T follicular helper cell (primary cell): ENCODE data around the gene TMEM132C.

Source experiments
- DNase-seq: peaks from one replicate; pipeline ENCODE4 v3.0.0-alpha.2; 2020; ENCODE audit warnings: low read depth

The TMEM132C gene

DNA sequence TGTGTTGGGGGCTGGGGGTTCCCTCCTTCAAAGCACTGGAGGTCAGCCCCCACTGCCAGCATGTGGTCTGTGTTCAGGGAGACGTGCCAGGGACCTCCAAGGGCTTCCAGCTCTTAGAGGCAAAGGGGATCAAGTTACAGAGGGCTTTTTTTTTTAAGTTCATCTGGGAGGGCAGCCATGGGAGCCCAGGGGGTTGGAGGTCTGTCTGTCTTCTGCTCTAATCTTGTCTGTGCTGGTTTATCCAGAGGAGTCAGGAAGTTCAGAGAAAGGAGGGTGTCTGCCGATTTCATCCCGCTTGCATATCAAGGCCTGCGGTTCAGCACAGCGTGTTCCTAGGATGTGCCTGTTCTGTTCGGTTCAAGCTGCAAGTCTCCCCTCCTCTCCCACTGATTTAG lies 72.2 kb downstream of the TMEM132C start:
- DNase-seq, result no peak

DNA sequence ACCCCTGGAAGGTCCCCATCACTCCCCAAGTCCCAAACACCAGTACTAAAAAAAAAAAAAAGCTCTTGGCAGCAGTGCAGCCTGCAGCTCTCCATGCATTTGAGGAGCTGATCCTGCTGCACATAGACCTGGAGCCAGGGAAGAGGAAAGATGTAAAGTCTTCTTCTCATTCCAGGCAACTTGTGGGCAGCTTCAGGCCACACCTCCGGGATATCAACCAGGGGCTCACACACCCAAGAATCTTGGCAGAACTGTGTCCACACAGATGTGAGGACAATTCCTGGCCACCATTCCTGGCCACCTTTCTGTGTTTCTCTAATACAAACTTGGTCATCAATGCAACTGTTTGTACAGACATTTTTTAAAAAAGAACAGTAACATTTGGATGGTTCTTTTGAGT lies 72.7 kb downstream of the TMEM132C start:
- no peak for DNase-seq

DNA sequence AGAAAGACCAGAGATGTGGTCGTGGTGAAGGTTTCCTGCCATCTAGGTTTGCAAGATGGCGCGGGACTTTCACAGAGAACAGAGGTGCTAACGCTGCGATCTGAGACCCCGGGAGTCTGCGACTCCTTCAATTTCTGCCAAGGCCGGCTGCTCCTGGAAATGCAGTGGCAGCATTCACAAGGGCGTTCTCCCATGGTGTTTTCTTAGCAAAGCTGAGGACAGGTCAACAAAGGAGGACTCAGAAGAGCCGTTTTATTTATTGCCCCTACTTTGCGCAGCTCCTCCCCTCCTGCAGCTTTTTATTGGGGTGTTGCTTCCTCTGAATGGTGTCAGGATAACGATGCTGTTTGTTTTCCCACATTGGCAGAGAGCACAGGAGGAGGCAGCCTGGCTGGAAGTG lies 86.3 kb downstream of the TMEM132C start:
- no peak for DNase-seq

DNA sequence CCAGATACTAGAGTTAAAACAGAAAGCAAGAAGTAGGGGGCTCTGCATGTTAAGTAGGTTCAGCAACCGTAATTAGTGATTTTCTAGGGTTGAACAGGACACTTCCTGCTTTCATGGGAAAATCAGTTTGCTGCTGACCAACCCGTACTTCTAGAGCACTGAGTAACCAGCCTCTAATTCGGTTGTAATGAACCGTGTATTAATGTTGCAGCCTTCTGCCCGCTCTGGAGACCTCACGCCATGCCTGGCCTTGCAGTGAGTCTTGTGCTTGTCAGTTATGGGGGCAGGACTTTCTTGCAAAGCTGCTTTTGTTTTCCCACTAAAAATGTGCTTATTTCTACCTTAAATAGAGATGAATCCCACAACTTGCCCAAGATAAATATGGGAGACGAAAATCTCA lies 89.6 kb downstream of the TMEM132C start:
- DNase-seq, result no peak

DNA sequence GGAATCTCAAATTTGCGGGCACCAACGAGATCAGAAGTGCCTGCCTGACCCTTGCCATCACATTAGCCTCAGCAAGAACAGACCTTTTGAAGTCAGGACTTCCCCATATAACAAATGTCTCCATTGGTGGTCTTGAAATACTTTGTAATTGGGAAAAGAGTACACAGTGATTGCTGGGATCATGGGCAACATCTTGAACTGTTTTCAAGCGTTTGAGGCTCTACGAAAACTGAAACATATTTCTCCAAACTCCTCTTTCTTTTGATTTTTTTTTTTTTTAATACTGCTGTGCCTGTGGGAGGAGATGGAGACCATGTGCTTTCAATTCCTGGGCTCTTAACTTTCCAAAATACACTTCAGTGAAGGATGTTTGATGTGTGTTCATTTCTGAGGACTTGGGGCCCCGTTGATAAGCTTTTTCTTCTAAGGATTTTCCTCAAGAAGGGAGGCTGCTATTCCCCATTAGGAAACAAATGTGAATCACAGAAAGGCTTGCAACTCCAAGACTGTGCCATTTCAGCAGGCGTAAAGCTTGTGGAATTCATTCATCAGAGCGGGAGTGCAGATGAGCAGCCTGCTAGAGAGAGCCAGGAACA lies 94.5 kb downstream of the TMEM132C start:
- no peak for DNase-seq

DNA sequence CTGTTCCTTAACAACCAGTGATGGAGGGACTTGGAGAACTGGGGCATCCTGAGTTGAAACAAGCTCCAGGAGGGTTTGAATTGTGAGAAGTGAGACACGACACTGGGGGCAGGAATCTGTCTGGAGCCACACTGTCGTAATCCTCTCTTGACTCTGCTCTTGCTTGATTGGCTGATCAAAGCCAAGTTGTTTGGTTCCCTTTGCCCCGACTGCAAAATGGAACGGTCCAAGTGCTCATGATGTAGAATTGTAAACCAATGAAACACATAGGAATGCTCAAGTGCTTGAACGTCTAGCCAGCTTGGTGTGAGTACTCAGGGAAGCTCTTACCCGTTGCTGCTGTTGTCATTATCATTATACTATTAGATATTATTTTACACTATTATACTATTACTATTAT lies 98.1 kb downstream of the TMEM132C start:
- no peak for DNase-seq

DNA sequence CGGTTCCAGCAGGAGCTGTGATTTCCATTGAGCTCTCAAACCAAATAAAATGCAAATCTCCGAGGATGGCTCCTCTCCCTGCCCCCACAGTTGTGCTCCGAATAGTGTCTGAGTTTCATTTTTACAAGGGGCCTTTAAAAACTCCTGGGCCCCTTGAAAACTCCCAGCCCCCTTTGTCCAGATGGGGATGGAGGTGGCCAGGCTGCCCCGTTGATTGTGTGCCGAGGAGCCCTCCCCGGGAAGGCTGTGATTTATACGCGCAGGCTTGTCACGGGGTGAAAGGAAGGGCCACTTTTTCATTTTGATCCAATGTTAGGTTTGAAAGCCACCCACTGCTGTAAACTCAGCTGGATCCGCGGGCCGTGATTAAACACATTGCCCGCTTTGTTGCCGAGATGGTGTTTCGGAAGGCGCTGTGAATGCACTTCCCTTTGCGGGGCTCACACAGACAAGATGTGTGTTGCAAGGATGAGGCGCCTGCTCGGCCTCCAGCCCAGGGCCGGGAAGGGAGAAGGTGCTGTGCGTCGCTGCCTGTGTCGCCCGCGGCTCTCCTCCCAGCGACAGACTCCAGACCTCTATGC lies 98.8 kb downstream of the TMEM132C start:
- no peak for DNase-seq

DNA sequence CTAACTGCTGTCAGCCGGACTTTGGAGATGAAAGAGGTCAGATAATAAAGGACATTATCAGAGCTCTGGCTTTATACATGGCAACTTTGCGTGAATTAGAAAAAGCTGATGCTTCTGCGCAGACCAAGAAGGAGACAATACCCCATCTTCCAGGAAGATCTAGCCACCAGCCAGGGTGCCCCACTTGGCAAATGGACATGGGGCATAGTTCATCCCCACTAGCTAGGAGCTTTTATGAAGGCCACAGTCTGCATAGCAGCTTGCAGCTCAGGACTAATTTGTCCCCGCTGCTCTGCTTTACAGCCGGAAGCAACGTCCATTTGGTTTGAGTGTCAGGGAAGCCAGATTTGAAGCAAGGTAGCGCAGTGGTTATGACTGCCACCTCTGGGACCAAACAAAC lies 101.0 kb downstream of the TMEM132C start:
- DNase-seq, result no peak

DNA sequence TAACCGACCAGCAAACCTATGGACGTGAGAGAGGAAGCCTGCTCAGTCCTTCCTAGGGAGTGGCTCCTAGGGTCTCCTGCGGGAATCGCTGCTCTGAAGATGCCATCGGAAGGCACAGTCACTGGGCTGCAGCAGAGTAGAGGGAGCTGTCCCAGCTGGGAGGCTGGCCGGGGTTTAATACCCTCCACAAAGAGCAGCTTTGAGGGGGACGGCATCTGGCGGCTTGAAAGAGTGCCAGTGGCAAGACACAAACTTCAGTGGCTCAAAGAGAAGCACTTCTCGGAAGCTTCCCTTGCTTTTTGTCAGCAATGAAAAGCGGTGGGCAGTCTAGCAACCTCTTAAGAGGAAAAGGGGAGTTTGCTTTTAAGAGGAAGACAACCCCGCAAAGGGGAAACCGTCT lies 114.6 kb downstream of the TMEM132C start:
- no peak for DNase-seq

DNA sequence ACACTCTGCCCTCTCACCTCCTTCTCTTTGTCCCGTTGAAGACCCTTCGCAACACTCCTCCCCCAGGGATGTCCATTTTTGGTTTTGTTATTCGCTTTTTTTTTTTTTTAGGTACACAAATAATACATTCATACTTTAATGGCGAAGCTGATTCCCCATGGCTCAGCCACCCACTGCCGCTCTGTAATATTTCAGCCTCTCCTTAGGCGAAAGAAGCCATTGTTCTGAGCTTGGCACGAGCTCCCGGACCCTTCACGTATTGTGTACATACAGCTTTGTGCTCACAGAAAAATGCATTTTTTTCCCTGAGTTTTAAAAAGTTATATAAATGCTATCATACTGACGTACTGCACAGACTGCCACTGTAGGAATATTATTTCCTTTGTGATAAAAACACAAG lies 115.0 kb downstream of the TMEM132C start:
- no peak for DNase-seq

DNA sequence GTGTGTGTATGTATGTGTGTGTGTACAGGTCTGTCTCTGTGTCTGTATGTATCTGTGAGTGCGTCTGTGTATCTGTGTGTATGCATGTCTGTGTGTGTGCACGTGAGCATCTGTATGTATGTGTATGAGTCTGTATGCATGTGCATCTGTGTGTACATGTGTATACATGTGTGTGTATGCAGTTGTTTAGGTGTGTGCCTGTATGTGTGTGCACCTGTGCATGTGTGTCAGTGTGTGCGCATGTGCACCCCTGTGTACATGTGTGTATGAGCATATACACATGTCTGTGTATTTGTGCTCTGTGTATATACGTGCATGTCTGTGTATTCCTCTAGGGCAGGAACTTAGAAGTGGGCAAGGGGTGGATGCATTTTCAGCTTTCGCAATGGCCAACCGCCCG lies 116.0 kb downstream of the TMEM132C start:
- DNase-seq, result no peak

DNA sequence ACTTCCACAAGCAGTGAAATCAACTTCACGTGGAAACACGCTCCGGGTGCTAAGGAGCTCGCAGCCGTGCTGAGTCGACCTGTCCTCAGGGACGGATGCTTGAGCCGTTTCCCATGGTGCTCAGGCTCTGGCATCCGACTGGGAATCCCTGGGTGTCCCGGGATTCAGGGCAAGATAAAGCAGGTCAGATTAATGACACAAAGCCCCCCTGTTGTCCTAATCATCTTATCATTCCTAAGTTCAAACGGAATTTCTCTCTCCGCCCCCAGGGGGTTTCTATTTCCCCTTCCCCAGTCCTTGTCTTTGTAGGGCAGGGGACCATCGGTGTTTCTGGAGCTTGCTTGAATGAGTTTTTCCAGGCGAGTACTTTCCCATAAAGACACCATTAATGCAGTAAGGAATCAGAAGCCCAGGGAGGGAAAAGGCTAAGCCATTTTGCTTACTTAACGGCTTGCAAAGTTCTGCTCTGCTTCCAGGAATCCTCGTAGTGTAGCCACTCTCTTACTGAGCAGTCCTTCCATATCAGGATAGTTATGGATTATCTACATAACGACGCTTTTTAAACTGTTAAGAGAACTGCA lies 116.5 kb downstream of the TMEM132C start:
- DNase-seq, result no peak

DNA sequence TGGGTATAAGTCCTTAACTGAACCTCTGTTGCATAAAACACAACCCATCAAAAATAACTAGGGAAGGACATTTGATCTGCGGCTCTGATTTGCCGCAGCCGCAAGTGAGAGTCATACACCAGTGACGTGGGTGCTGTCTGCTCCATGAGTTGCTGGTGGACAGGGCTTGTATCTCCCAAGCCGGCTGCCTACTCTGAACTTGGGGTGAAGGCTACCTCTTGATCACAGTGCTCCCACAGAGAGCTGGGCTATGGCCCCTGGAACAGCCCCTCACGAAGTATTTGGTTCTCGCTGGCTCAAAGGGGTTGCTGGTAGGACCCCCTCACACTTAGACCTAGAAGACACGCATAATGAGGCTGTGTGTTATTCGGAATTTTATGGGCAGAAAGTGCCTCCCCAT lies 118.8 kb downstream of the TMEM132C start:
- no peak for DNase-seq

DNA sequence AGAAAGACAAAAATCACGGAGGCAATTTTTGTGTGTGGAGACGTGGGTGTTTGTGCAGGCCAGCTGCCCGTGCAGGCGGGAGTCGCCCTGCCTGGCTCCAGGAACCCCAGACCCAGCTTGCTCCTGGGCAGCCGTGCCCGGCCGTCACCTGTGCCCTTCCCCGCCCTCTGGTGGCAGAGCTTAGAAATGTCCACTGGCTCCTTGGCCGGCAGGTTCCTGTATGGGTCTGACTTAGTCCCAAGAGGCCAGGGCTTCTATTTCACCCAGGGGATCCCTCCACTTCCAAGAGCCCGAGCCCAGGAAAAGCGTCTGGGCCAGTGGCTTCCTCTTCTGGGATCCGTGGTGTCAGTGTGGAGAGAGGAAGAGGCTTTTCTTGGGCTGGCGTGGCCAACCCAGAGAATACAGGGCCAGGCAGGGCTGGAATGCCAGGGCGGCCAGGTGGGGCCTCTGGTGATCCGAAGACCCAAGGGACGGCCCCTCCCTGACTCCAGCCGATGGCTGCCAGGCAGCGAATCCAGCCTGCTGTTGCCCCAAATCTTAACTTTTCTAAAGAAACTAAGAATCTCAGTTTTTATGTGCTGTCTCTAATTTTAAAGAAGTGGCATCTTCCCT lies 120.9 kb downstream of the TMEM132C start:
- no peak for DNase-seq

DNA sequence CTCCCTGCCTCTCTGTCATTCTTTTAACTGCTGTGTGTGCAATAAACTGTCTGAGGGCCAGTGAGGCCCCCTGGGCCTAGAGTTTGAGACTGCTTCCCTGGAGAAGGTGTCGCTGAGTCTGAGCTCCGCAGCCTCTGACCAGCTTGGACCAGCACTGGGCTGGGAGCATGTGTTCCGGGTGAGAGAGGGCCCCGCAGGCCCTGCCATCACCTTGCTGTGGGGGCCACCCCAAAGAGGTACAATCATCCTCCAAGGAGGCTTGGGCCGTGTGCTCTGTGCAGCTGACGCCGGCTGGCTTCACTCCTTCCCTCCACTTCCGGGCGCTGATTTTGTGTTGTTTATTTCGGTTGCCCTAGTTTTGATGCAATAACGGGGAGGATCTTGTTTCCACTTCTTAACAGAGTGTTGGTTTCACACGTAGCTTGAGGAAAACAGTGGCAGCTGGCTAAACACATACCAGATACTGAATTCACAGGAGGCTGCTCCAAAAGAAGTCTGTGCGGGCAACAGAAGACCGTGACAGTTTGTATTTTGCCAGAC lies 121.6 kb downstream of the TMEM132C start:
- no peak for DNase-seq

DNA sequence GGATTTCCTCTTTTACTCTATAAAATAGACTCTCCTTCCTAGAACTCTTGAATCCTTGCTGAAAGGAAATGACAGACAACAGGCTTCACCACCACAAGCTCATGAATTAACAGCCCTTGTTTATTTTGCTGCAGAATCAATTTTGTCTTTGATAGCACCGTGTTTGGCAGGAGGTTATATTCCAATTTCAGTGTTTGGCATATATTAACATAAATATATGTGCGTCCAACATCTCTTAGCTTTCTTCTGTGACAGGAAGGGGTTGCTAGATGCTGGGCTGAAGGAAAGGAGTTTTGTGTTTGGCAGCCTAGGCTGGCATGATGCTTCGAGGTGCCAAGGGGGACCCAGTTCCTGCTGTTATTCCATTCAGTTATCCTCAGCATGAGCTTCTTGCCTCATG lies 126.4 kb downstream of the TMEM132C start:
- DNase-seq, result no peak

DNA sequence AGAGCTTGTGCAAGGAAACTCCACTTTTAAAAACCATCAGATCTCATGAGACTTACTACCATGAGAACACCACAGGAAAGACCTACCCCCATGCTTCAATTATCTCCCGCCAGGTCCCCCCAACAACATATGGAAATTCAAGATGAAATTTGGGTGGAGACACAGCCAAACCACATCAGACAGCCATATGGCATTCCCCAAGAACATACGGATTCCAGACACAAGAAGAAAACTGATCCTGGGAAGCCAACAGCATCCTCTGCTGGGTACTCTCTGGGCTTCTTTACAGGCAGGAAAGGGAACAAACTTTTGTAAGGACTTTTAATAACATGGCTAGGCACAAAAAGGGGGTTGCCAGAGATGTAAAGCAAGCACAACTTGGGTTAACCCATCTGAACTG lies 127.2 kb downstream of the TMEM132C start:
- DNase-seq, result no peak

DNA sequence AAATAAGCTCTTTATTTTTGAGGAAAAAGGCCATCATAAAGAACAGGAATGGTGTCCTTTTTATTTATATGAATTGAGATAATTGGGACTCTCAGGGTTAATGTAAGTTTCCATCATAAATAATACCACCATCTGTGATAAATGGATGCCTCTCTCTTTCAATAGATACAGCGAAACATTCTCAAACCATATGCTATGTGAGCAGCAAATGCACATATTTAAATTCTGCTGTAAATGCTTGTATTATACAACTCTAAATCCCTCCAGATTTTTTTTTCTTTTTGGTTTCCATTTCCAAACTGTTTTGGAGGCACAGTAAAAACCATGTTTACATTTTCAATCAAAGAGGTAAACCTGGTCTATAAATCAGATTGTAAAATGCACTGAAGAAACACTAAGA lies 132.3 kb downstream of the TMEM132C start:
- no peak for DNase-seq

DNA sequence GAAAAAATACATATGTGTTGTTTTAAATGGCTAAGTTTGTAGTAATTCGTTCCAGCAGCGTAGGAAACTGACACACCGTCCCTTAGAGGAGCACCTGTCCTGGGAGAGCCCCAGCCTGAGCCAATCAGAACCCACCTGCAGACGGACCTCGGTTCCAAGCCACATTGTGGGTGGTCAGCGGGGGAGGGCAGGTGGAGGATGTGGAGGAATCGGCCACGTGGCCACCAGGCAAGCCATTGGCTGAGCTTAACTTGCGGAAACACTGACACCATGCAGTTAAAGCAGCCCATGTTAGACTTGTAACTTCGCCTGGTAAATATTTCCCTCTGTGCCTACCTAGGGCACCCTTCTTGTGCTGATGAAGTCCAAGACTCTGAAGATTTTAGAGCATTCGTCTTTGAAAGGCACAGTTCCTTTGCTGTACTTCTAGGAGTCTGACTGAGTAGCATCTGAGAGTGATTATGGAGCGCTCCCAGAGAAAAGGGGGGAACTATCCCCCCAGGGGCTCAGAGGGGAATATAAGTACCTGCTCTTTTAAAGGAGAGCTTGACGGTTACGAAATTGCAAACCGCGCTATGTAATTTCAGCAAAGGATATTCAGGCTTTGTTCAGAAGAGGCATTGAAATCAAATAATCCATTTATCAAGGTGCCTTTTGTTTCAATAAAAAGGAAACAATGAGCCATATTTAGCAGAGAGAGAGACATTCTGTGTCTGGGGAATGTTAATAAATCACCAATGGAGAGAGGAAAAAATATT lies 135.7 kb downstream of the TMEM132C start:
- no peak for DNase-seq

DNA sequence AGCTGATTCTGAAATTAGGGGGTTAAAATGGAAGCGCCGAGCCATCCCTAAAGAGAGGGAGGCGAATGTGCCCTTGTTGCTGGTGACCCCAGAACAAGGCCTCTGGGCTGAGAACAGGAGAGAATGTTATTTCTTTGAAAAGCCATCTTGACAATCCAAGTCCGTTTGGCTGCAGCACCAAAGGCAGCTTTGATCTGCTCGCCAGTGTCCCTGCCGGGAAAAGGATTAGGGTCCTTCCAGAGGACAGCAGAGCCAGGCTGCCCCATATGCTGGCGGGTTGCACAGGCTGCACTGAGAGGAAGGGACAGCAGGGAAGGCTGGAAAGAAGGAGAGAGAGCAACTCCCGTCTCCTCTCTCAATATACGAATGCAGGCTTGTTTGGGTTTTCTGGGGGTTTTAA lies 141.7 kb downstream of the TMEM132C start:
- DNase-seq, result no peak

DNA sequence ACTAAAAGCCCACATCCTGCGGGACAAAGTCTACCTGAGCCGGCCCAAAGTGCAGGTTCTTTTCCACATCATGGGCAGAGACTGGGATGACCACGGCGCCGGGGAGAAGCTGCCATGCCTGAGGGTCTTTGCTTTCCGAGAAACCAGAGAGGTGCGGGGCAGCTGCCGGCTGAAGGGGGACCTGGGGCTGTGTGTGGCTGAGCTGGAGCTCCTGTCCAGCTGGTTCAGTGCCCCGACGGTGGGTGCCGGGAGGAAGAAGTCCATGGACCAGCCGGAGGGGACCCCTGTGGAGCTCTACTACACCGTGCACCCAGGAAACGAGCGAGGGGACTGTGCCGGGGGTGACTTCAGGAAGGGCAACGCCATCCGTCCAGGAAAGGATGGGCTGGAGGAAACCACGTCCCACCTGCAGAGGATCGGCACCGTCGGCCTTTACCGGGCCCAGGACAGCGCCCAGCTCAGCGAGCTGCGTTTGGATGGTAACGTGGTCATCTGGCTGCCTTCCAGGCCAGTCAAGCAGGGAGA lies 148.1 kb downstream of the TMEM132C start:
- no peak for DNase-seq

DNA sequence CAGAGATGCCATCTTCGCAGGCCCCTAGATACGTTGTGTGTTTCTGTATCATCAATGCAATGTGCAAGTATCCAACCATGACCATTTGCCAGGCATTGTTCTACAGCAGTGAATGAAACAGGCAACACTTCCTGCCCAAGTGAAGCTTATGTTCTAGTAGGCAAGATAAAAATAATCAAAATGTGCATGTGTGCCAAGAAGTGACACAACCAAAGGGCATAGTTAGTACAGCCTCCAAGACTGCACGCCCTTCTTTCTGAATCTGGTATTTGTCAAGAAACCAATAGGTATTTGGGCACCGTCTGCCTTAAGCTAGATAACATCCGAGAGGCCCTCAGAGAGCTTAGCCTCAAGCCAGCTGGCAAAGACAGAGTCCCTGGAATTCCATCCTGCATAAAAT lies 152.0 kb downstream of the TMEM132C start:
- no peak for DNase-seq
